ENCODE measurements around the gene FUCA2. TPM values are rescaled to one million over a fixed set of nuclear protein-coding genes. Genes with fewer than 3 reads are reported as not detected.

FUCA2 gene
- total RNA-seq, 1 donor from 2014 or later: 64.0 TPM

GRCh38 chr6:143468026-143468425 is 43.5 kb downstream of the FUCA2 start:
- Histone ChIP-seq H3K4me2 (ENCODE audit: low read length) (no peak overlapping the region), H3K4me3 (ENCODE audit: insufficient read depth, low read depth, low read length) (no peak overlapping the region), H3K27ac (ENCODE audit: low read depth, low read length) (no peak overlapping the region), H3K9ac (ENCODE audit: low read length) (no peak overlapping the region), H4K20me1 (ENCODE audit: insufficient read depth, low read length) (no peaks in the 10 kb centered on the region), H2AFZ (ENCODE audit: low read depth, low read length) (no peak overlapping the region), H3K27me3 (ENCODE audit: insufficient read depth, low read length) (no peaks in the 10 kb centered on the region), H3K9me3 (ENCODE audit: insufficient read depth, low read depth, low read length) (no peaks in the 10 kb centered on the region), H3K36me3 (ENCODE audit: insufficient read depth, low read length) (peaks cover 12% of the 10 kb centered on the region), H3K79me2 (ENCODE audit: insufficient read depth, low read length) (no peaks in the 10 kb centered on the region), H3K4me1 (ENCODE audit: insufficient read depth, low read length) (no peaks in the 10 kb centered on the region)
- Mint-ChIP-seq H3K4me3 (ENCODE audit: unreplicated experiment) (no peak overlapping the region), H3K9me3 (ENCODE audit: unreplicated experiment) (no peaks in the 10 kb centered on the region), H3K36me3 (ENCODE audit: low read depth, unreplicated experiment) (peaks cover 7% of the 10 kb centered on the region), H3K27ac (ENCODE audit: unreplicated experiment) (no peak overlapping the region), H3K27me3 (ENCODE audit: low read depth, unreplicated experiment) (no peaks in the 10 kb centered on the region), H3K4me1 (ENCODE audit: low read depth, unreplicated experiment) (no peaks in the 10 kb centered on the region)
- FAIRE-seq: no peak
- TF ChIP-seq EZH2 (IDR thresholded peaks at IDR 0.05; ENCODE audit: insufficient read depth, low read length): no peak
- no peak for TF ChIP-seq CTCF (IDR thresholded peaks at IDR 0.05; ENCODE audit: insufficient read depth, low read depth, low read length)
- no peak for DNase-seq (ENCODE audit: low read depth)

GRCh38 chr6:143465546-143465945 is 46.0 kb downstream of the FUCA2 start:
- TF ChIP-seq CTCF (IDR thresholded peaks at IDR 0.05; ENCODE audit: insufficient read depth, low read depth, low read length) (no peak), EZH2 (IDR thresholded peaks at IDR 0.05; ENCODE audit: insufficient read depth, low read length) (no peak)
- no peak overlapping the region for H3K27ac Mint-ChIP-seq (ENCODE audit: unreplicated experiment)
- H3K4me1 Mint-ChIP-seq (ENCODE audit: low read depth, unreplicated experiment): no peaks in the 10 kb centered on the region
- Histone ChIP-seq H3K4me2 (ENCODE audit: low read length) (no peak overlapping the region), H2AFZ (ENCODE audit: low read depth, low read length) (no peak overlapping the region), H3K27me3 (ENCODE audit: insufficient read depth, low read length) (no peaks in the 10 kb centered on the region), H3K4me3 (ENCODE audit: insufficient read depth, low read depth, low read length) (no peak overlapping the region), H3K9ac (ENCODE audit: low read length) (no peak overlapping the region), H3K27ac (ENCODE audit: low read depth, low read length) (no peak overlapping the region), H3K79me2 (ENCODE audit: insufficient read depth, low read length) (no peaks in the 10 kb centered on the region), H3K36me3 (ENCODE audit: insufficient read depth, low read length) (peaks cover 7% of the 10 kb centered on the region), H3K4me1 (ENCODE audit: insufficient read depth, low read length) (no peaks in the 10 kb centered on the region), H3K9me3 (ENCODE audit: insufficient read depth, low read depth, low read length) (no peaks in the 10 kb centered on the region), H4K20me1 (ENCODE audit: insufficient read depth, low read length) (no peaks in the 10 kb centered on the region)
- H3K36me3 Mint-ChIP-seq (ENCODE audit: low read depth, unreplicated experiment): peaks cover 3% of the 10 kb centered on the region
- H3K9me3 Mint-ChIP-seq (ENCODE audit: unreplicated experiment): no peaks in the 10 kb centered on the region
- H3K27me3 Mint-ChIP-seq (ENCODE audit: low read depth, unreplicated experiment): no peaks in the 10 kb centered on the region
- no peak overlapping the region for H3K4me3 Mint-ChIP-seq (ENCODE audit: unreplicated experiment)
- DNase-seq (ENCODE audit: low read depth): no peak
- no peak for FAIRE-seq

GRCh38 chr6:143457563-143458359 is 53.8 kb downstream of the FUCA2 start:
- TF ChIP-seq EZH2 (IDR thresholded peaks at IDR 0.05; ENCODE audit: insufficient read depth, low read length) (no peak), CTCF (IDR thresholded peaks at IDR 0.05; ENCODE audit: insufficient read depth, low read depth, low read length) (no peak)
- no peaks in the 10 kb centered on the region for H3K27me3 Mint-ChIP-seq (ENCODE audit: low read depth, unreplicated experiment)
- H3K27ac ChIP-seq (ENCODE audit: low read depth, low read length): peak overlapping the region; percentile 31
- FAIRE-seq: no peak
- H3K4me3 Mint-ChIP-seq (ENCODE audit: unreplicated experiment): no peak overlapping the region
- H4K20me1 ChIP-seq (ENCODE audit: insufficient read depth, low read length): no peaks in the 10 kb centered on the region
- H3K4me1 Mint-ChIP-seq (ENCODE audit: low read depth, unreplicated experiment): peaks cover 14% of the 10 kb centered on the region
- H3K9me3 ChIP-seq (ENCODE audit: insufficient read depth, low read depth, low read length): no peaks in the 10 kb centered on the region
- H3K9ac ChIP-seq (ENCODE audit: low read length): no peak overlapping the region
- no peaks in the 10 kb centered on the region for H3K27me3 ChIP-seq (ENCODE audit: insufficient read depth, low read length)
- no peak overlapping the region for H2AFZ ChIP-seq (ENCODE audit: low read depth, low read length)
- no peaks in the 10 kb centered on the region for H3K36me3 ChIP-seq (ENCODE audit: insufficient read depth, low read length)
- no peaks in the 10 kb centered on the region for H3K9me3 Mint-ChIP-seq (ENCODE audit: unreplicated experiment)
- peaks cover 18% of the 10 kb centered on the region for H3K79me2 ChIP-seq (ENCODE audit: insufficient read depth, low read length)
- no peak overlapping the region for H3K4me3 ChIP-seq (ENCODE audit: insufficient read depth, low read depth, low read length)
- peaks cover 8% of the 10 kb centered on the region for H3K4me1 ChIP-seq (ENCODE audit: insufficient read depth, low read length)
- H3K27ac Mint-ChIP-seq (ENCODE audit: unreplicated experiment): peak overlapping the region; percentile 58
- DNase-seq (ENCODE audit: low read depth): peak; percentile 50
- peaks cover 3% of the 10 kb centered on the region for H3K36me3 Mint-ChIP-seq (ENCODE audit: low read depth, unreplicated experiment)
- peak overlapping the region; percentile 42 for H3K4me2 ChIP-seq (ENCODE audit: low read length)
